OCI-LY3 (cell line): ENCODE results near the gene PHF20.

Experiments used
- EZH2phosphoT487 ChIP-seq: fragments of 200-600 bp; shearing (Covaris generic); IDR thresholded peaks from 2 replicates; pipeline ENCODE4 v1.6.1; 2018; ENCODE audit warnings: antibody characterized with exemption, mixed run types, low read depth
- TF ChIP-seq, protein P1 (sequence below): fragments of 200-600, 300-600 bp; sonication (generic); IDR thresholded peaks from 2 replicates; pipeline ENCODE4 v1.5.1; 2014; ENCODE audit warnings: antibody characterized with exemption, low read length, low read depth

DNA sequence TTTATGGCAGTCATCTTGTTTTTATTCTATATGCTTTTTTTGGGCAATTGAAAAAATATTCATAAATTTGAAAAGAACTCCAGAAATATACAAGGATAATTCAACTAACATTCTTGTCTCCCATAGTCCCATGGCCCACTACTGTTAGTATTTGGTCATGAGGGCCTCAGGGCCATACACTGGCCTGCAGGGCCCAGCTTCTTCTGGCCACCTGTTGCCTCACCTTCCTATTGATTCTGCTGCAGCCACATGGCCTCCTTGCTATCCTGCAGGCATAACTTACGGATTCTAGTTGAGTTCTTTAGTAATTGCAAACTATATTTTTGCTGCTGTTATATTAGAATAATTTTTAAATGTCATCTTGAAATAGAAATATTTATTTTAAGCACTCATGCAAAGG lies 109.9 kb downstream of the PHF20 start:
- TF ChIP-seq, protein P1, sequence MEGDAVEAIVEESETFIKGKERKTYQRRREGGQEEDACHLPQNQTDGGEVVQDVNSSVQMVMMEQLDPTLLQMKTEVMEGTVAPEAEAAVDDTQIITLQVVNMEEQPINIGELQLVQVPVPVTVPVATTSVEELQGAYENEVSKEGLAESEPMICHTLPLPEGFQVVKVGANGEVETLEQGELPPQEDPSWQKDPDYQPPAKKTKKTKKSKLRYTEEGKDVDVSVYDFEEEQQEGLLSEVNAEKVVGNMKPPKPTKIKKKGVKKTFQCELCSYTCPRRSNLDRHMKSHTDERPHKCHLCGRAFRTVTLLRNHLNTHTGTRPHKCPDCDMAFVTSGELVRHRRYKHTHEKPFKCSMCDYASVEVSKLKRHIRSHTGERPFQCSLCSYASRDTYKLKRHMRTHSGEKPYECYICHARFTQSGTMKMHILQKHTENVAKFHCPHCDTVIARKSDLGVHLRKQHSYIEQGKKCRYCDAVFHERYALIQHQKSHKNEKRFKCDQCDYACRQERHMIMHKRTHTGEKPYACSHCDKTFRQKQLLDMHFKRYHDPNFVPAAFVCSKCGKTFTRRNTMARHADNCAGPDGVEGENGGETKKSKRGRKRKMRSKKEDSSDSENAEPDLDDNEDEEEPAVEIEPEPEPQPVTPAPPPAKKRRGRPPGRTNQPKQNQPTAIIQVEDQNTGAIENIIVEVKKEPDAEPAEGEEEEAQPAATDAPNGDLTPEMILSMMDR, result no peak
- no peak for TF ChIP-seq EZH2phosphoT487
